ENCODE measurements around the gene PIANP.

DNA sequence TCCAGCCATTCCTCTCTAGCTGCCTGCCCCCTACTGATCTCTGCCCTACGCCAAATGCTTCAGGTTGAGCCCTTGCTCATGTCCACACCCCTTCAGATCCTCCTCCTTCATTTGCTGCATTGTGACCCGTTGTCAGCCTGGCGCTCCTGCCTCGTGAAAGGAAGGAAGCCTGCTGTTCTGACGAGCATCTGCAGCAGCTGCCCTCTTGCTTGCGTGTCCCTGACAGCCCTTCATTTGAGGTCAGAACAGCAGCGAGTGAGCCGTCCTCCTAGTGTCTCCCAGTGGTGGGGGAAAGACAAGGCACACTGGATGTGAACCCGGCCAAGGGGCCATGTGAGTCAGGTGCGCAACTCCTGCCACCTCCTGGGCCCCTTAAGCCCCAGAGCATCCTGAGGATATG is 3.0 kb upstream of the PIANP start:
- TF ChIP-seq POLR2AphosphoS5 (IDR thresholded peaks at IDR 0.05; ENCODE audit: low read depth, low read length) (no peak), SIN3A (IDR thresholded peaks at IDR 0.05; ENCODE audit: borderline replicate concordance, insufficient read depth, low read depth, low read length) (no peak)
- TF ChIP-seq, protein P1, sequence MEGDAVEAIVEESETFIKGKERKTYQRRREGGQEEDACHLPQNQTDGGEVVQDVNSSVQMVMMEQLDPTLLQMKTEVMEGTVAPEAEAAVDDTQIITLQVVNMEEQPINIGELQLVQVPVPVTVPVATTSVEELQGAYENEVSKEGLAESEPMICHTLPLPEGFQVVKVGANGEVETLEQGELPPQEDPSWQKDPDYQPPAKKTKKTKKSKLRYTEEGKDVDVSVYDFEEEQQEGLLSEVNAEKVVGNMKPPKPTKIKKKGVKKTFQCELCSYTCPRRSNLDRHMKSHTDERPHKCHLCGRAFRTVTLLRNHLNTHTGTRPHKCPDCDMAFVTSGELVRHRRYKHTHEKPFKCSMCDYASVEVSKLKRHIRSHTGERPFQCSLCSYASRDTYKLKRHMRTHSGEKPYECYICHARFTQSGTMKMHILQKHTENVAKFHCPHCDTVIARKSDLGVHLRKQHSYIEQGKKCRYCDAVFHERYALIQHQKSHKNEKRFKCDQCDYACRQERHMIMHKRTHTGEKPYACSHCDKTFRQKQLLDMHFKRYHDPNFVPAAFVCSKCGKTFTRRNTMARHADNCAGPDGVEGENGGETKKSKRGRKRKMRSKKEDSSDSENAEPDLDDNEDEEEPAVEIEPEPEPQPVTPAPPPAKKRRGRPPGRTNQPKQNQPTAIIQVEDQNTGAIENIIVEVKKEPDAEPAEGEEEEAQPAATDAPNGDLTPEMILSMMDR (IDR thresholded peaks at IDR 0.05) = no peak
- TF ChIP-seq, protein P2, sequence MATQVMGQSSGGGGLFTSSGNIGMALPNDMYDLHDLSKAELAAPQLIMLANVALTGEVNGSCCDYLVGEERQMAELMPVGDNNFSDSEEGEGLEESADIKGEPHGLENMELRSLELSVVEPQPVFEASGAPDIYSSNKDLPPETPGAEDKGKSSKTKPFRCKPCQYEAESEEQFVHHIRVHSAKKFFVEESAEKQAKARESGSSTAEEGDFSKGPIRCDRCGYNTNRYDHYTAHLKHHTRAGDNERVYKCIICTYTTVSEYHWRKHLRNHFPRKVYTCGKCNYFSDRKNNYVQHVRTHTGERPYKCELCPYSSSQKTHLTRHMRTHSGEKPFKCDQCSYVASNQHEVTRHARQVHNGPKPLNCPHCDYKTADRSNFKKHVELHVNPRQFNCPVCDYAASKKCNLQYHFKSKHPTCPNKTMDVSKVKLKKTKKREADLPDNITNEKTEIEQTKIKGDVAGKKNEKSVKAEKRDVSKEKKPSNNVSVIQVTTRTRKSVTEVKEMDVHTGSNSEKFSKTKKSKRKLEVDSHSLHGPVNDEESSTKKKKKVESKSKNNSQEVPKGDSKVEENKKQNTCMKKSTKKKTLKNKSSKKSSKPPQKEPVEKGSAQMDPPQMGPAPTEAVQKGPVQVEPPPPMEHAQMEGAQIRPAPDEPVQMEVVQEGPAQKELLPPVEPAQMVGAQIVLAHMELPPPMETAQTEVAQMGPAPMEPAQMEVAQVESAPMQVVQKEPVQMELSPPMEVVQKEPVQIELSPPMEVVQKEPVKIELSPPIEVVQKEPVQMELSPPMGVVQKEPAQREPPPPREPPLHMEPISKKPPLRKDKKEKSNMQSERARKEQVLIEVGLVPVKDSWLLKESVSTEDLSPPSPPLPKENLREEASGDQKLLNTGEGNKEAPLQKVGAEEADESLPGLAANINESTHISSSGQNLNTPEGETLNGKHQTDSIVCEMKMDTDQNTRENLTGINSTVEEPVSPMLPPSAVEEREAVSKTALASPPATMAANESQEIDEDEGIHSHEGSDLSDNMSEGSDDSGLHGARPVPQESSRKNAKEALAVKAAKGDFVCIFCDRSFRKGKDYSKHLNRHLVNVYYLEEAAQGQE (IDR thresholded peaks at IDR 0.05; ENCODE audit: insufficient read depth in 1 of 2, low read depth in 2 of 2, low read length in 1 of 2) = no peak

Measured in Panc1 (cell line).